ENCODE data around the gene MYH2. TPM values are rescaled to one million over a fixed set of nuclear protein-coding genes. Genes with fewer than 3 reads are reported as not detected.

MYH2 gene
- not detected in 2 replicates for total RNA-seq

DNA sequence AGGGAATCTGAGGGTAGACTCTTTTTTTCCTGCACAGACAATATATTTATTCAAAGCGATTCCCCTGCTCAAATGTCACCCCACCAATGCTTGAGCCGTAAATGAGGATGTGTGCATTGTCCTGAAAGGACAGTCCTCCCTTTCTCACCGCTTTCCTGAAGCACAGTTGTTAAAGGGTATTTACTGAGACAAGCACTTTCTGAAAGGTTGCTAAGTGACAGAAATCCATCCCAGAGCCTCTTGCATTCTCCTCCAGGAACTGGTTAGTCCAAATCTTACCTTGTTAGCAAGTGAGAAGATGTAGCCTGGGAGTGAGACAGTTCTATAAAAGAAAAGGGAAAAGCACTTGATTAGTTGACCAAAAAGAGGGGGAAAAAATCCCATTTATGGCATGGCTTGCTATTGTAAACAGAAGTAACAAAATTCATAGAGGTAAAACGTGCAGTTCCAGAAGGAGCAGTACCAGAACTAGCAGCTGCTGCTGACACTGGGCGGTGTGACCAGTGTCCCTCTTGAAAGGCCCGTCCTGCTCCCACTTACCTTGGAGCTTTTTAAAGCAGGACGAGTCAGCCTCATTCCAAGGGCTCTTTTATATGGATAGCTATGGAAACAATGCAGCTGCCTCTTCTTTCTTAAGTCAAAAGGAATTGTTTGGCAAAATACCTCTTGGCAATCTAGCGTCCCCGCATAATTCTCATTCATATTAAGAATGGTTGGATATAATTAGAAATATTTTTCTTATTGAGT is at the start of gene MYH2:
Gene MYH2 (minus strand): TSS at position 563 of the 747 bp plus-strand sequence. CDS start 1,738 bp downstream, outside the sequence.

DNA sequence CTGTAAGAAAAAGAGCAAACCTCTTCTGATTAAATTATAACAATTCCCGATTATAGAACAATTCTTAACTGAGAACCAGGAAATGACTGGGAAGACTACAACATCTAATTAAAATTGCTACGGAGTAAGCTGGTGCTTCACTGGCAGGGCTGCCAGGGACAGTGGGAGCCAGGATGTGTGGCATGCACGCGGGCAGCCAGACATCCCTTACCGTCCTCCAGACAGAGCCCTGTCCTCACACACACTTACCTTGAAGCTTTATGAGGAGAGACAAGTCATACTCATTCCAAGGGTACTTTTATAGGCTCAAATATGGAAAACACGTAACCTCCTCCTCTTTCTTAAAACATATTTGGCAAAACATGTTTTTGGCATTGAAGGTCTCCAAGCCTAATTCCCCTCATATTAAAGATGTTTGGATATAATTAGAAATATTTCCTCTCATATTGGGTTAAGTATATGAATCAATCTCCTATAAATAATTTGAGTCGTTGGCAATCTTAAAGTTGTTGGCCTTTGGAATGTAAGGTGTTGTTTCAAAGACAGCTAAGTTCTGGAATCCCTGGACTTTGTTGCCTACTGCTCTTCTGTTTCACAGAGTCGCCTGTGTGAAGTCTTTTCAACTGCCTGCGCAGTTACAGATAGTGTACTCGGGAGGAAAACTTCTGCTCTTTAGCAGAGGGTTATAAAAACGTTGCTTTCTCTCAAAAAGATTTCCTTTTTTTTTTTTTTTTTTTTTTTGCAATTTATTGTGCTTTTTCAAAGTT is 31.0 kb downstream of the MYH2 start, which contains the start of gene MYH1:
Gene MYH1 (minus strand): TSS at position 272 of the 767 bp plus-strand sequence. CDS start 1,900 bp downstream, outside the sequence.

Other genes with a start within 250 kb of the MYH2 start
- not detected in 2 replicates for gene MYH13, start 176.7 kb downstream of the MYH2 start, total RNA-seq
- gene MYH8, start 127.7 kb downstream of the MYH2 start, total RNA-seq = not detected in 2 replicates
- not detected in 2 replicates for gene MYH4, start 80.1 kb downstream of the MYH2 start, total RNA-seq
- gene MYH1, start 31.1 kb downstream of the MYH2 start, total RNA-seq = under 0.01 TPM in 1 of 2 replicates, not detected in the other
- 0.22 and 0.52 TPM in 2 replicates for gene MYH3, start 107.7 kb upstream of the MYH2 start, total RNA-seq
- 28.9 and 54.6 TPM in 2 replicates for gene SCO1, start 147.9 kb upstream of the MYH2 start, total RNA-seq
- gene ADPRM, start 147.9 kb upstream of the MYH2 start, total RNA-seq = 11.3 and 12.8 TPM in 2 replicates
- 2.3 and 5.0 TPM in 2 replicates for gene TMEM220, start 180.4 kb upstream of the MYH2 start, total RNA-seq

Data from dermis lymphatic vessel endothelial cell (primary cell).